ENCODE results near the gene BMPER. TPM values are rescaled to one million over a fixed set of nuclear protein-coding genes. Genes with fewer than 3 reads are reported as not detected.

BMPER gene
- polyA plus RNA-seq, 1 of the 3 experiments (the other 2 are of a cell fraction): 20.0 TPM

DNA sequence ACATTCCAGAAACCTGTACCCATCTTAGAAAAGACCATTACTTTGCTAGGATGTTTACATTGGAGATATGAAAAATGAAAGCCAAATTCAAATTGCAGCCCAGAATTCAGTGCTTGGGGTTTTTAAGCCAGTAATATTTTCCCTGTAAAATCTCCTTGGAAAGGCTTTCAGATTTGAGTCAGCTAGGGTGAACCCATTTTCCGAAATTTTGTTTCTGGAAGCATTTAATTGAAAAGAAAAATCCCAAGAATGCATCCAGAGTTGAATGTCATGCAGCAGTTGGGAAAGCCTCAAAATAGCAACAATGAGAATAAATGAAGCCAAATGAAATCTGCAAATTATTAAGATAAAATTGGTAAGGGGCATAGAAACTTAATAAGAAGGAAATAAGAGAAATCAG lies 106.4 kb downstream of the BMPER start (continued):
- TF ChIP-seq, protein P1, sequence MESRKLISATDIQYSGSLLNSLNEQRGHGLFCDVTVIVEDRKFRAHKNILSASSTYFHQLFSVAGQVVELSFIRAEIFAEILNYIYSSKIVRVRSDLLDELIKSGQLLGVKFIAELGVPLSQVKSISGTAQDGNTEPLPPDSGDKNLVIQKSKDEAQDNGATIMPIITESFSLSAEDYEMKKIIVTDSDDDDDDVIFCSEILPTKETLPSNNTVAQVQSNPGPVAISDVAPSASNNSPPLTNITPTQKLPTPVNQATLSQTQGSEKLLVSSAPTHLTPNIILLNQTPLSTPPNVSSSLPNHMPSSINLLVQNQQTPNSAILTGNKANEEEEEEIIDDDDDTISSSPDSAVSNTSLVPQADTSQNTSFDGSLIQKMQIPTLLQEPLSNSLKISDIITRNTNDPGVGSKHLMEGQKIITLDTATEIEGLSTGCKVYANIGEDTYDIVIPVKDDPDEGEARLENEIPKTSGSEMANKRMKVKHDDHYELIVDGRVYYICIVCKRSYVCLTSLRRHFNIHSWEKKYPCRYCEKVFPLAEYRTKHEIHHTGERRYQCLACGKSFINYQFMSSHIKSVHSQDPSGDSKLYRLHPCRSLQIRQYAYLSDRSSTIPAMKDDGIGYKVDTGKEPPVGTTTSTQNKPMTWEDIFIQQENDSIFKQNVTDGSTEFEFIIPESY (IDR thresholded peaks at IDR 0.05; ENCODE audit: borderline replicate concordance, low read depth): no peak
- TF ChIP-seq RXRA (IDR thresholded peaks at IDR 0.05; ENCODE audit: borderline replicate concordance, low read depth) (0 out of 2 replicates have a peak, but pooled peaks have one; percentile 23), MEF2A (IDR thresholded peaks at IDR 0.05; ENCODE audit: borderline replicate concordance, low read depth) (no peak; the same call in 1 of the 2 replicates), FOSL2 (IDR thresholded peaks at IDR 0.05; ENCODE audit: borderline replicate concordance, low read depth) (0 out of 2 replicates have a peak, but pooled peaks have one; percentile 9), TAF1 (IDR thresholded peaks at IDR 0.05; ENCODE audit: borderline replicate concordance, low read depth, low read length) (no peak), FOXJ3 (CRISPR knock-in tag; IDR thresholded peaks at IDR 0.05) (no peak), RFX5 (IDR thresholded peaks at IDR 0.05; ENCODE audit: low read length) (no peak), NFIC (IDR thresholded peaks at IDR 0.05; ENCODE audit: borderline replicate concordance) (peak; percentile 6; the same call in 1 of the 2 replicates), CHD2 (IDR thresholded peaks at IDR 0.05; ENCODE audit: low read length, partially characterized antibody) (no peak), GATA2 (CRISPR knock-in tag; IDR thresholded peaks at IDR 0.05) (no peak), FOXM1 (IDR thresholded peaks at IDR 0.05; ENCODE audit: low read depth) (no peak), GABPA (IDR thresholded peaks at IDR 0.05; ENCODE audit: low read depth) (no peak), SIN3A (IDR thresholded peaks at IDR 0.05; ENCODE audit: borderline replicate concordance, low read depth, low read length) (no peak), SMC3 (IDR thresholded peaks at IDR 0.05; ENCODE audit: low read depth, low read length) (no peak), EP300 (IDR thresholded peaks at IDR 0.05; ENCODE audit: borderline replicate concordance in 1 of 2, low read depth in 1 of 2, low read length in 1 of 2) (no peak), NRF1 (IDR thresholded peaks at IDR 0.05; ENCODE audit: low read depth, low read length) (no peak), TEAD4 (IDR thresholded peaks at IDR 0.05; ENCODE audit: borderline replicate concordance, insufficient read depth) (peak; percentile 50; the same call in 1 of the 2 replicates), RCOR1 (IDR thresholded peaks at IDR 0.05; ENCODE audit: low read length) (no peak), TCF12 (IDR thresholded peaks at IDR 0.05) (peak; percentile 37; the same call in 1 of the 2 replicates), ELF1 (IDR thresholded peaks at IDR 0.05) (no peak), JUND (IDR thresholded peaks at IDR 0.05) (peak; percentile 36; the same call in 1 of the 2 replicates)
- TF ChIP-seq, protein P2, sequence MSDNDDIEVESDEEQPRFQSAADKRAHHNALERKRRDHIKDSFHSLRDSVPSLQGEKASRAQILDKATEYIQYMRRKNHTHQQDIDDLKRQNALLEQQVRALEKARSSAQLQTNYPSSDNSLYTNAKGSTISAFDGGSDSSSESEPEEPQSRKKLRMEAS (IDR thresholded peaks at IDR 0.05; ENCODE audit: low read depth): no peak
- TF ChIP-seq, protein P3, sequence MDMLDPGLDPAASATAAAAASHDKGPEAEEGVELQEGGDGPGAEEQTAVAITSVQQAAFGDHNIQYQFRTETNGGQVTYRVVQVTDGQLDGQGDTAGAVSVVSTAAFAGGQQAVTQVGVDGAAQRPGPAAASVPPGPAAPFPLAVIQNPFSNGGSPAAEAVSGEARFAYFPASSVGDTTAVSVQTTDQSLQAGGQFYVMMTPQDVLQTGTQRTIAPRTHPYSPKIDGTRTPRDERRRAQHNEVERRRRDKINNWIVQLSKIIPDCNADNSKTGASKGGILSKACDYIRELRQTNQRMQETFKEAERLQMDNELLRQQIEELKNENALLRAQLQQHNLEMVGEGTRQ (IDR thresholded peaks at IDR 0.05; ENCODE audit: borderline replicate concordance, low read depth, low read length): no peak
- TF ChIP-seq, protein P4, sequence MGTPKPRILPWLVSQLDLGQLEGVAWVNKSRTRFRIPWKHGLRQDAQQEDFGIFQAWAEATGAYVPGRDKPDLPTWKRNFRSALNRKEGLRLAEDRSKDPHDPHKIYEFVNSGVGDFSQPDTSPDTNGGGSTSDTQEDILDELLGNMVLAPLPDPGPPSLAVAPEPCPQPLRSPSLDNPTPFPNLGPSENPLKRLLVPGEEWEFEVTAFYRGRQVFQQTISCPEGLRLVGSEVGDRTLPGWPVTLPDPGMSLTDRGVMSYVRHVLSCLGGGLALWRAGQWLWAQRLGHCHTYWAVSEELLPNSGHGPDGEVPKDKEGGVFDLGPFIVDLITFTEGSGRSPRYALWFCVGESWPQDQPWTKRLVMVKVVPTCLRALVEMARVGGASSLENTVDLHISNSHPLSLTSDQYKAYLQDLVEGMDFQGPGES (IDR thresholded peaks at IDR 0.05; ENCODE audit: low read depth, low read length): no peak
- TF ChIP-seq, protein P5, sequence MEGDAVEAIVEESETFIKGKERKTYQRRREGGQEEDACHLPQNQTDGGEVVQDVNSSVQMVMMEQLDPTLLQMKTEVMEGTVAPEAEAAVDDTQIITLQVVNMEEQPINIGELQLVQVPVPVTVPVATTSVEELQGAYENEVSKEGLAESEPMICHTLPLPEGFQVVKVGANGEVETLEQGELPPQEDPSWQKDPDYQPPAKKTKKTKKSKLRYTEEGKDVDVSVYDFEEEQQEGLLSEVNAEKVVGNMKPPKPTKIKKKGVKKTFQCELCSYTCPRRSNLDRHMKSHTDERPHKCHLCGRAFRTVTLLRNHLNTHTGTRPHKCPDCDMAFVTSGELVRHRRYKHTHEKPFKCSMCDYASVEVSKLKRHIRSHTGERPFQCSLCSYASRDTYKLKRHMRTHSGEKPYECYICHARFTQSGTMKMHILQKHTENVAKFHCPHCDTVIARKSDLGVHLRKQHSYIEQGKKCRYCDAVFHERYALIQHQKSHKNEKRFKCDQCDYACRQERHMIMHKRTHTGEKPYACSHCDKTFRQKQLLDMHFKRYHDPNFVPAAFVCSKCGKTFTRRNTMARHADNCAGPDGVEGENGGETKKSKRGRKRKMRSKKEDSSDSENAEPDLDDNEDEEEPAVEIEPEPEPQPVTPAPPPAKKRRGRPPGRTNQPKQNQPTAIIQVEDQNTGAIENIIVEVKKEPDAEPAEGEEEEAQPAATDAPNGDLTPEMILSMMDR (IDR thresholded peaks at IDR 0.05): no peak
- TF ChIP-seq, protein P6, sequence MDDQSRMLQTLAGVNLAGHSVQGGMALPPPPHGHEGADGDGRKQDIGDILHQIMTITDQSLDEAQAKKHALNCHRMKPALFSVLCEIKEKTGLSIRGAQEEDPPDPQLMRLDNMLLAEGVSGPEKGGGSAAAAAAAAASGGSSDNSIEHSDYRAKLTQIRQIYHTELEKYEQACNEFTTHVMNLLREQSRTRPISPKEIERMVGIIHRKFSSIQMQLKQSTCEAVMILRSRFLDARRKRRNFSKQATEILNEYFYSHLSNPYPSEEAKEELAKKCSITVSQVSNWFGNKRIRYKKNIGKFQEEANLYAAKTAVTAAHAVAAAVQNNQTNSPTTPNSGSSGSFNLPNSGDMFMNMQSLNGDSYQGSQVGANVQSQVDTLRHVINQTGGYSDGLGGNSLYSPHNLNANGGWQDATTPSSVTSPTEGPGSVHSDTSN (IDR thresholded peaks at IDR 0.05): no peak
